Parathyroid adenoma (tissue), 2 donors: ENCODE measurements around the gene SLC25A21.

Experiments
- H2AFZ ChIP-seq: fragments of 300-600 bp; sonication (generic); one replicate; pipeline ENCODE4 v1.7.0; 2017; ENCODE audit warnings: antibody characterized with exemption, mild to moderate bottlenecking
- H3K27ac ChIP-seq: fragments of 300-600 bp; sonication (generic); one replicate; pipeline ENCODE4 v1.7.0; 2017
- H3K27me3 ChIP-seq: fragments of 300-600 bp; sonication (generic); one replicate; pipeline ENCODE4 v1.7.0; 2017; ENCODE audit warnings: low read length; ENCODE audit not compliant: control insufficient read depth, insufficient read depth
- H3K36me3 ChIP-seq: fragments of 300-600 bp; sonication (generic); one replicate; pipeline ENCODE4 v1.7.0; 2017; ENCODE audit warnings: low read length; ENCODE audit not compliant: control insufficient read depth, insufficient read depth
- H3K4me1 ChIP-seq: fragments of 300-600 bp; sonication (generic); one replicate; pipeline ENCODE4 v1.7.0; 2017; ENCODE audit warnings: control low read depth
- H3K4me2 ChIP-seq: fragments of 300-600 bp; sonication (generic); one replicate; pipeline ENCODE4 v1.7.0; 2017; ENCODE audit warnings: low read length
- H3K4me3 ChIP-seq: fragments of 300-600 bp; sonication (generic); one replicate; pipeline ENCODE4 v1.7.0; 2017; ENCODE audit warnings: low read depth, low read length
- H3K79me2 ChIP-seq: fragments of 300-600 bp; sonication (generic); one replicate; pipeline ENCODE4 v1.7.0; 2017; ENCODE audit warnings: control low read depth
- H3K9ac ChIP-seq: fragments of 300-600 bp; sonication (generic); one replicate; pipeline ENCODE4 v1.7.0; 2017; ENCODE audit warnings: mild to moderate bottlenecking
- H3K9me3 ChIP-seq: fragments of 300-600 bp; sonication (generic); one replicate; pipeline ENCODE4 v1.7.0; 2017; ENCODE audit warnings: low read length; ENCODE audit not compliant: control insufficient read depth
- TF ChIP-seq, protein P1 (sequence below): fragments of 300-600 bp; sonication (generic); IDR thresholded peaks from one replicate; pipeline ENCODE4 v1.7.0; 2017; ENCODE audit warnings: antibody characterized with exemption, mild to moderate bottlenecking
- donor health status: primary hyperparathyroidism.

Gene SLC25A21

DNA sequence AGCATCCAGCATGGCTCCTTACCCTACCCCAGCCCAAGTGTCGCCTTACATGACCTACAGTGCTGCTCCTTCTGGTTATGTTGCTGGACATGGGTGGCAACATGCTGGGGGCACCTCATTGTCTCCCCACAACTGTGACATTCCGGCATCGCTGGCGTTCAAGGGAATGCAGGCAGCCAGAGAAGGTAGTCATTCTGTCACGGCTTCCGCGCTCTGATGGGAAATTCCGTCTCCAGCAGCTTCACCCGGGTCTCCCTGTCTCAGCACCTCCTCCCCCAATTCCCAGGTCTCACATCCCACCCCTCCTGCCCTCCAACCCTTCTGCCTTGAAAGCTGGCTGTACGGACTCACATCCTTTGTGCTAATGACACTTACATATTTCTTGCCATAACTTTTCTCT lies 496.2 kb downstream of the SLC25A21 start:
- peak overlapping the region; percentile 35 for H3K4me3 ChIP-seq
- peaks cover 12% of the 10 kb centered on the region for H3K79me2 ChIP-seq
- no peak overlapping the region for H3K4me2 ChIP-seq
- H3K4me1 ChIP-seq, result peaks cover 13% of the 10 kb centered on the region
- no peaks in the 10 kb centered on the region for H3K27me3 ChIP-seq
- H3K27ac ChIP-seq, result peak overlapping the region; percentile 75
- TF ChIP-seq, protein P1, sequence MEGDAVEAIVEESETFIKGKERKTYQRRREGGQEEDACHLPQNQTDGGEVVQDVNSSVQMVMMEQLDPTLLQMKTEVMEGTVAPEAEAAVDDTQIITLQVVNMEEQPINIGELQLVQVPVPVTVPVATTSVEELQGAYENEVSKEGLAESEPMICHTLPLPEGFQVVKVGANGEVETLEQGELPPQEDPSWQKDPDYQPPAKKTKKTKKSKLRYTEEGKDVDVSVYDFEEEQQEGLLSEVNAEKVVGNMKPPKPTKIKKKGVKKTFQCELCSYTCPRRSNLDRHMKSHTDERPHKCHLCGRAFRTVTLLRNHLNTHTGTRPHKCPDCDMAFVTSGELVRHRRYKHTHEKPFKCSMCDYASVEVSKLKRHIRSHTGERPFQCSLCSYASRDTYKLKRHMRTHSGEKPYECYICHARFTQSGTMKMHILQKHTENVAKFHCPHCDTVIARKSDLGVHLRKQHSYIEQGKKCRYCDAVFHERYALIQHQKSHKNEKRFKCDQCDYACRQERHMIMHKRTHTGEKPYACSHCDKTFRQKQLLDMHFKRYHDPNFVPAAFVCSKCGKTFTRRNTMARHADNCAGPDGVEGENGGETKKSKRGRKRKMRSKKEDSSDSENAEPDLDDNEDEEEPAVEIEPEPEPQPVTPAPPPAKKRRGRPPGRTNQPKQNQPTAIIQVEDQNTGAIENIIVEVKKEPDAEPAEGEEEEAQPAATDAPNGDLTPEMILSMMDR, result no peak
- no peaks in the 10 kb centered on the region for H3K9me3 ChIP-seq
- no peak overlapping the region for H3K9ac ChIP-seq
- no peak overlapping the region for H2AFZ ChIP-seq
- peaks cover 3% of the 10 kb centered on the region for H3K36me3 ChIP-seq

DNA sequence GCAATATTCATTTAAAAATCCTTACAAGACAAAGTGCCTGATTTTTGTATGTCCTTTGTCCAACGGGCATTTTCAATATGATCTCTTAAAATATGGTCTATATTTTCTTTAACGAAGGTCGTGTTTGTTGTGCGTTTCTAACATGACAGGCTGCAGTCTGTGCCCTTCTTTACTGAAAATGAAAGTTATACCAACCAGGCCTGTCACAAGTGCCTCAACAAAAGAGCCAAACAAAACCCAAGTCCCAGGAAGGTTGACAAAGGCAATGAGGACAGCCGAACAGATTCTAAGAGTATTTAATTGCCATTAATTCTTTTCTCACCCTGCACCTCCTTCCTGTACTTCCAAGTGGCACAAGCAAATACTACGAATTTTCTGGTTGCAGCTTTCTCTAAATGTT lies 496.8 kb downstream of the SLC25A21 start:
- TF ChIP-seq, protein P1, result no peak
- Histone ChIP-seq H3K9ac (peak overlapping the region; percentile 0), H3K27ac (peak overlapping the region; percentile 75), H2AFZ (no peak overlapping the region), H3K79me2 (peaks cover 16% of the 10 kb centered on the region), H3K27me3 (no peaks in the 10 kb centered on the region), H3K36me3 (peaks cover 3% of the 10 kb centered on the region), H3K4me3 (peak overlapping the region; percentile 35), H3K4me1 (peaks cover 8% of the 10 kb centered on the region), H3K9me3 (no peaks in the 10 kb centered on the region), H3K4me2 (peak overlapping the region; percentile 57)

DNA sequence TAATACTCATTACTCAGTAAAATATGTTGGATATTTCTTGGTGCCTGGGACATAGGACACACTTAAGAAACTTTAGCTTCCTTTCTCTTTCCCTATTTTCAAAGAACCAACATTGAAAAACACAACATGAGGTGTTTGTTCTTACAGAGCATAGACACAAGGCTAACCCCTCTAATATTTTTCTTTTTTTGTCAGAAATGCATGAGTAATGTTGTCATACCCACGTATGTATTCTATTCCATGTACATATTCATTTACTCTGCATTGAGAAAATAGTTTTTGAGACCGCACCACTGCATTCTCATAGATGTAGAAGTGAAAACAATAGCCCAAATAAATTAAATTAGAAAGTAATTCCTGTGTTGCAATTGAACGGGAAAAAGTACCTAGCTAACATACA lies 497.7 kb downstream of the SLC25A21 start:
- Histone ChIP-seq H3K27me3 (no peaks in the 10 kb centered on the region), H3K4me2 (peak overlapping the region; percentile 57), H3K36me3 (peaks cover 3% of the 10 kb centered on the region), H3K4me3 (peak overlapping the region; percentile 35), H3K4me1 (peaks cover 6% of the 10 kb centered on the region), H3K27ac (peak overlapping the region; percentile 75), H3K79me2 (peaks cover 16% of the 10 kb centered on the region), H3K9me3 (no peaks in the 10 kb centered on the region), H3K9ac (no peak overlapping the region), H2AFZ (no peak overlapping the region)
- TF ChIP-seq, protein P1, result no peak

DNA sequence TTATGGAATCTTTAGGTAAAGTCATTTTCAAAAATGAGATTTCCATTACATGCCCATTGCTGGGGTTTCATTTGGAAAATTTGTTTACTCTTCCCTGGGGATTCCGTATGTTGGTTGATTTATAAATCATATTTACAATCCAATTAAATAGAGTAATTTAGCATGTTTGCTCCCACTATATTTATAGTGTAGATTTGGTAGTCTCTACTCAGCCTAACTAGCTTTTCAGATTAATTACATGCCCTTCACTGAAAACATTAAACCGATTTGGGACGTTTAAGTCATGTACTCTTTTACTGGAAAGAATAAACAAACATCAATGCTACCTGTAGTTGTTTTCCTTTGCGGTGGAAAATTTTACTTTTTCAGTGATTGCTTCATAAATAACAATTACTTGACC lies 500.3 kb downstream of the SLC25A21 start:
- no peaks in the 10 kb centered on the region for H3K27me3 ChIP-seq
- peaks cover 18% of the 10 kb centered on the region for H3K79me2 ChIP-seq

DNA sequence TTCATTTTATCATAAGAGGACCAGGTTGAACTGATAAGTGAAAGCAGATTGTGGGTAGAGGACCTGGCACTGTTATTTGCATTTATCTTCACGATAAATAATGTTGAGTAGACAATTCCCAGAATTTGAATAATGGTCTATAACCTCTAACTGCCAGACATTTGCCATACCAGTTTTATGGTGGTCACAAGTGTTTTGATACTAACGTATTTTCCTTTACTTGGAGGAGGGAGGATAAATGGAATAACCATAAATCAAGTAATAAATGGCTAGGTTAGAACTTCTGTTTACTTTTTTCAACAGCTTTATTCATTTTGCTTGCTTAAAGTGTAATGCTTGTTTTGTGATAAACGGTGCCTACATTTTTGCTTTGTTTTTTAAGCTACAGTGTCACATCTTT lies 501.3 kb downstream of the SLC25A21 start:
- Histone ChIP-seq H3K4me3 (peak overlapping the region; percentile 52), H3K36me3 (peaks cover 3% of the 10 kb centered on the region), H3K27me3 (no peaks in the 10 kb centered on the region), H3K4me1 (no peaks in the 10 kb centered on the region), H3K4me2 (peak overlapping the region; percentile 72), H3K9ac (no peak overlapping the region), H3K9me3 (no peaks in the 10 kb centered on the region), H3K27ac (peak overlapping the region; percentile 75), H3K79me2 (peaks cover 20% of the 10 kb centered on the region), H2AFZ (no peak overlapping the region)
- TF ChIP-seq, protein P1, result no peak

More for the DNA sequence above, 500.3 kb downstream of the SLC25A21 start:
- Histone ChIP-seq H2AFZ (no peak overlapping the region), H3K36me3 (peaks cover 3% of the 10 kb centered on the region), H3K9ac (no peak overlapping the region), H3K4me3 (peak overlapping the region; percentile 52), H3K9me3 (no peaks in the 10 kb centered on the region), H3K27ac (peak overlapping the region; percentile 75), H3K4me2 (peak overlapping the region; percentile 72), H3K4me1 (no peaks in the 10 kb centered on the region)
- TF ChIP-seq, protein P1, result no peak
